Activated CD4-positive, alpha-beta T cell treated with anti-CD3 and anti-CD28 coated beads, Interleukin-2, amount 10 ng/mL, durations not matched to agents 24 days and 14 days (primary cell): ENCODE results near the gene SLC9C1. TPM values are rescaled to one million over a fixed set of nuclear protein-coding genes. Genes with fewer than 3 reads are reported as not detected.
A peak's percentile ranks its signal among the peaks of the same experiment; 100 is the strongest.

Source experiments
- DNase-seq: peaks from one replicate; pipeline ENCODE4 v3.0.0; 2022
- H3K27ac Mint-ChIP-seq: one replicate; pipeline ENCODE4 v1.8.0; 2022; ENCODE audit warnings: mild to moderate bottlenecking, mixed read lengths
- H3K27me3 Mint-ChIP-seq: one replicate; pipeline ENCODE4 v1.8.0; 2022; ENCODE audit warnings: mixed read lengths
- H3K36me3 Mint-ChIP-seq: one replicate; pipeline ENCODE4 v1.8.0; 2022; ENCODE audit warnings: low read depth, mild to moderate bottlenecking, mixed read lengths
- H3K4me1 Mint-ChIP-seq: one replicate; pipeline ENCODE4 v1.8.0; 2021; ENCODE audit warnings: mixed read lengths
- H3K4me3 Mint-ChIP-seq: one replicate; pipeline ENCODE4 v1.8.0; 2022; ENCODE audit warnings: mild to moderate bottlenecking, moderate library complexity, mixed read lengths
- H3K9me3 Mint-ChIP-seq: one replicate; pipeline ENCODE4 v1.8.0; 2021; ENCODE audit warnings: mixed read lengths
- intact Hi-C: fragments of 100-400 bp; cut with micrococcal nuclease; formaldehyde crosslinking; loops from one replicate; pipeline ENCODE4 v1.15.1; 2023
- total RNA-seq: library from RNA; stranded (reverse); gene quantifications from 2 replicates; pipeline ENCODE4 v1.2.3, GENCODE V29; 2022

SLC9C1 gene
- total RNA-seq, 1 donor from 2014 or later, result not detected

GRCh38 chr3:112321867-112322652, 28.0 kb upstream of the SLC9C1 start:
- intact Hi-C loops, result no loop called here
- no peak for DNase-seq
- Mint-ChIP-seq H3K27ac (no peak overlapping the region), H3K4me3 (no peak overlapping the region), H3K4me1 (peaks cover 5% of the 10 kb centered on the region), H3K27me3 (peaks cover 11% of the 10 kb centered on the region), H3K36me3 (no peaks in the 10 kb centered on the region), H3K9me3 (no peaks in the 10 kb centered on the region)

- no peaks in the 10 kb centered on the region for H3K36me3 Mint-ChIP-seq
- peaks cover 5% of the 10 kb centered on the region for H3K4me1 Mint-ChIP-seq
- DNase-seq, result no peak
- no peaks in the 10 kb centered on the region for H3K9me3 Mint-ChIP-seq
- no peak overlapping the region for H3K27ac Mint-ChIP-seq
- H3K27me3 Mint-ChIP-seq, result peaks cover 11% of the 10 kb centered on the region
- intact Hi-C loops, result no loop called here
- no peak overlapping the region for H3K4me3 Mint-ChIP-seq
These were observed 26.7 kb upstream of the SLC9C1 start for GRCh38 chr3:112320691-112321090.

GRCh38 chr3:112319516-112320276, 25.7 kb upstream of the SLC9C1 start:
- Mint-ChIP-seq H3K36me3 (peaks cover under 1% of the 10 kb centered on the region), H3K27ac (no peak overlapping the region), H3K4me3 (no peak overlapping the region), H3K27me3 (peaks cover 13% of the 10 kb centered on the region), H3K9me3 (no peaks in the 10 kb centered on the region), H3K4me1 (peaks cover 5% of the 10 kb centered on the region)
- intact Hi-C loops, result no loop called here
- no peak for DNase-seq

GRCh38 chr3:112315791-112316190, 21.8 kb upstream of the SLC9C1 start:
- Mint-ChIP-seq H3K4me3 (no peak overlapping the region), H3K27ac (no peak overlapping the region), H3K4me1 (peaks cover 8% of the 10 kb centered on the region), H3K9me3 (no peaks in the 10 kb centered on the region), H3K27me3 (peaks cover 3% of the 10 kb centered on the region), H3K36me3 (peaks cover 3% of the 10 kb centered on the region)
- intact Hi-C loops, result no loop called here
- DNase-seq, result no peak

- Mint-ChIP-seq H3K9me3 (no peaks in the 10 kb centered on the region), H3K27me3 (peaks cover 3% of the 10 kb centered on the region), H3K4me1 (peaks cover 3% of the 10 kb centered on the region), H3K4me3 (no peak overlapping the region), H3K27ac (no peak overlapping the region), H3K36me3 (peaks cover 3% of the 10 kb centered on the region)
- intact Hi-C loops, result no loop called here
- no peak for DNase-seq
These were observed 20.6 kb upstream of the SLC9C1 start for GRCh38 chr3:112314649-112315048.

- Mint-ChIP-seq H3K4me1 (peaks cover 3% of the 10 kb centered on the region), H3K27me3 (peaks cover 1% of the 10 kb centered on the region), H3K36me3 (no peaks in the 10 kb centered on the region), H3K9me3 (peaks cover 3% of the 10 kb centered on the region), H3K4me3 (no peak overlapping the region), H3K27ac (no peak overlapping the region)
- no peak for DNase-seq
- intact Hi-C loops, result no loop called here
These were observed 14.3 kb upstream of the SLC9C1 start for GRCh38 chr3:112308151-112308911.

GRCh38 chr3:112307557-112307956, 13.5 kb upstream of the SLC9C1 start:
- H3K27me3 Mint-ChIP-seq, result peaks cover 1% of the 10 kb centered on the region
- no peak for DNase-seq
- H3K27ac Mint-ChIP-seq, result no peak overlapping the region
- no peak overlapping the region for H3K4me3 Mint-ChIP-seq
- no peaks in the 10 kb centered on the region for H3K36me3 Mint-ChIP-seq
- H3K9me3 Mint-ChIP-seq, result peaks cover 3% of the 10 kb centered on the region
- intact Hi-C loops, result no loop called here
- H3K4me1 Mint-ChIP-seq, result peaks cover under 1% of the 10 kb centered on the region

GRCh38 chr3:112306825-112307224, 12.8 kb upstream of the SLC9C1 start:
- H3K4me1 Mint-ChIP-seq, result no peaks in the 10 kb centered on the region
- H3K27me3 Mint-ChIP-seq, result peaks cover 1% of the 10 kb centered on the region
- H3K9me3 Mint-ChIP-seq, result peaks cover 3% of the 10 kb centered on the region
- intact Hi-C loops, result no loop called here
- H3K36me3 Mint-ChIP-seq, result no peaks in the 10 kb centered on the region
- H3K4me3 Mint-ChIP-seq, result no peak overlapping the region
- DNase-seq, result no peak
- no peak overlapping the region for H3K27ac Mint-ChIP-seq

GRCh38 chr3:112304611-112305010, 10.6 kb upstream of the SLC9C1 start:
- intact Hi-C loops, result no loop called here
- H3K4me1 Mint-ChIP-seq, result no peaks in the 10 kb centered on the region
- peaks cover 3% of the 10 kb centered on the region for H3K9me3 Mint-ChIP-seq
- H3K36me3 Mint-ChIP-seq, result no peaks in the 10 kb centered on the region
- no peak overlapping the region for H3K4me3 Mint-ChIP-seq
- H3K27me3 Mint-ChIP-seq, result no peaks in the 10 kb centered on the region
- DNase-seq, result no peak
- no peak overlapping the region for H3K27ac Mint-ChIP-seq

GRCh38 chr3:112303764-112304325, 9.8 kb upstream of the SLC9C1 start:
- Mint-ChIP-seq H3K9me3 (peaks cover 3% of the 10 kb centered on the region), H3K27ac (no peak overlapping the region), H3K4me3 (no peak overlapping the region), H3K27me3 (no peaks in the 10 kb centered on the region), H3K36me3 (no peaks in the 10 kb centered on the region), H3K4me1 (peaks cover under 1% of the 10 kb centered on the region)
- intact Hi-C loops, result no loop called here
- peak; percentile 70 for DNase-seq

- intact Hi-C loops, result no loop called here
- Mint-ChIP-seq H3K9me3 (peaks cover 3% of the 10 kb centered on the region), H3K4me1 (peaks cover 8% of the 10 kb centered on the region), H3K36me3 (no peaks in the 10 kb centered on the region), H3K4me3 (no peak overlapping the region), H3K27ac (no peak overlapping the region), H3K27me3 (no peaks in the 10 kb centered on the region)
- peak; percentile 76 for DNase-seq
These were observed 9.1 kb upstream of the SLC9C1 start for GRCh38 chr3:112302881-112303763.

GRCh38 chr3:112302150-112302830, 8.3 kb upstream of the SLC9C1 start:
- H3K27me3 Mint-ChIP-seq, result no peaks in the 10 kb centered on the region
- H3K27ac Mint-ChIP-seq, result no peak overlapping the region
- intact Hi-C loops, result no loop called here
- no peaks in the 10 kb centered on the region for H3K36me3 Mint-ChIP-seq
- peaks cover 14% of the 10 kb centered on the region for H3K4me1 Mint-ChIP-seq
- peaks cover 3% of the 10 kb centered on the region for H3K9me3 Mint-ChIP-seq
- no peak overlapping the region for H3K4me3 Mint-ChIP-seq
- DNase-seq, result no peak
